Measurements from ENCODE around the gene GGA1.

DNA sequence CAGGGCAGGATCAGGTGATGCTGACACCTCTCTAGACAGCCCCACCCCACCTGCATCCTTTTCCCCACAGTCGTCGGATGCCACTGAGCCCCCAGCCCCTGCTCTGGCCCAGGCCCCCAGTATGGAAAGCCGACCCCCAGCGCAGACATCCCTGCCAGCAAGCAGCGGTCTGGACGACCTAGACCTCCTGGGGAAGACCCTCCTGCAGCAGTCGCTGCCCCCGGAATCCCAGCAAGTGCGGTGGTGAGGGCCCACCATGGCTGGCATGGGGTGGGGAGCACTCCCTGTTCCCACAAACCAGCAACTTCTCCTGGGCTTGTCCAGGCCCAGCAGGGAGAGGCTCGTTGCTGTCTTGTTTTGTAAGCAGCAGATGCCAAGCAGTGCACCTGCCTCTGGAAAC, 21.3 kb downstream of the GGA1 start:
- TF ChIP-seq, protein P1, sequence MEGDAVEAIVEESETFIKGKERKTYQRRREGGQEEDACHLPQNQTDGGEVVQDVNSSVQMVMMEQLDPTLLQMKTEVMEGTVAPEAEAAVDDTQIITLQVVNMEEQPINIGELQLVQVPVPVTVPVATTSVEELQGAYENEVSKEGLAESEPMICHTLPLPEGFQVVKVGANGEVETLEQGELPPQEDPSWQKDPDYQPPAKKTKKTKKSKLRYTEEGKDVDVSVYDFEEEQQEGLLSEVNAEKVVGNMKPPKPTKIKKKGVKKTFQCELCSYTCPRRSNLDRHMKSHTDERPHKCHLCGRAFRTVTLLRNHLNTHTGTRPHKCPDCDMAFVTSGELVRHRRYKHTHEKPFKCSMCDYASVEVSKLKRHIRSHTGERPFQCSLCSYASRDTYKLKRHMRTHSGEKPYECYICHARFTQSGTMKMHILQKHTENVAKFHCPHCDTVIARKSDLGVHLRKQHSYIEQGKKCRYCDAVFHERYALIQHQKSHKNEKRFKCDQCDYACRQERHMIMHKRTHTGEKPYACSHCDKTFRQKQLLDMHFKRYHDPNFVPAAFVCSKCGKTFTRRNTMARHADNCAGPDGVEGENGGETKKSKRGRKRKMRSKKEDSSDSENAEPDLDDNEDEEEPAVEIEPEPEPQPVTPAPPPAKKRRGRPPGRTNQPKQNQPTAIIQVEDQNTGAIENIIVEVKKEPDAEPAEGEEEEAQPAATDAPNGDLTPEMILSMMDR (conservative IDR thresholded peaks at IDR 0.05 in 1 of 2, IDR thresholded peaks at IDR 0.05 in 1 of 2; ENCODE audit: low read depth in 1 of 2, low read length in 2 of 2) = no peak
- TF ChIP-seq EZH2 (IDR thresholded peaks at IDR 0.05; ENCODE audit: low read length, missing control alignments) = no peak
